GM23338 (cell line): ENCODE data around the gene TXNDC12. TPM values are rescaled to one million over a fixed set of nuclear protein-coding genes. Genes with fewer than 3 reads are reported as not detected.

Experiments
- ATAC-seq: fragments of 200-7000 bp; cut with Tn5 transposase; 3 replicates; pipeline ENCODE4 v1.9.1; 2020
- DNase-seq: peaks from one replicate; pipeline ENCODE4 v3.0.0-alpha.2; 2015; ENCODE audit warnings: low spot score
- H2AFZ ChIP-seq: fragments of 200-600 bp; sonication (generic); 2 replicates; pipeline ENCODE4 v1.8.0; 2016; ENCODE audit warnings: antibody characterized with exemption, mild to moderate bottlenecking, moderate library complexity
- H3F3A ChIP-seq: fragments of 200-600 bp; sonication (generic); replicated peaks from 2 replicates; pipeline ENCODE4 v1.8.0; 2017; ENCODE audit warnings: antibody characterized with exemption, mixed run types, low read depth
- H3K27ac ChIP-seq: fragments of 200-600 bp; sonication (generic); 2 replicates; pipeline ENCODE4 v1.6.1; 2016; ENCODE audit warnings: low read depth
- H3K27me3 ChIP-seq: fragments of 200-600 bp; sonication (generic); 2 replicates; pipeline ENCODE4 v1.8.0; 2016; ENCODE audit warnings: mild to moderate bottlenecking, mixed run types, moderate library complexity; ENCODE audit not compliant: insufficient read depth
- H3K36me3 ChIP-seq: fragments of 200-600 bp; sonication (generic); 2 replicates; pipeline ENCODE4 v1.8.0; 2016; ENCODE audit warnings: mild to moderate bottlenecking; ENCODE audit not compliant: insufficient read depth
- H3K4me1 ChIP-seq: fragments of 200-600 bp; sonication (generic); 2 replicates; pipeline ENCODE4 v1.8.0; 2016; ENCODE audit warnings: mild to moderate bottlenecking, moderate library complexity; ENCODE audit not compliant: insufficient read depth
- H3K4me2 ChIP-seq: fragments of 200-600 bp; sonication (generic); 2 replicates; pipeline ENCODE4 v1.7.1; 2017; ENCODE audit warnings: mixed run types
- H3K4me3 ChIP-seq: fragments of 200-600 bp; sonication (generic); 2 replicates; pipeline ENCODE4 v1.6.1; 2016; ENCODE audit warnings: mixed run types
- H3K79me2 ChIP-seq: fragments of 200-600 bp; sonication (generic); replicated peaks from 2 replicates; pipeline ENCODE4 v1.8.0; 2017; ENCODE audit warnings: mild to moderate bottlenecking; ENCODE audit not compliant: insufficient read depth
- H3K9me2 ChIP-seq: fragments of 200-600 bp; sonication (generic); 2 replicates; pipeline ENCODE4 v1.8.0; 2017; ENCODE audit not compliant: insufficient read depth
- H4K20me1 ChIP-seq: fragments of 200-600 bp; sonication (generic); replicated peaks from 2 replicates; pipeline ENCODE4 v1.8.0; 2017; ENCODE audit warnings: mild to moderate bottlenecking; ENCODE audit not compliant: insufficient read depth
- H3K27ac Mint-ChIP-seq: 2 replicates; pipeline ENCODE4 v1.8.0; 2020; ENCODE audit warnings: inconsistent platforms, mild to moderate bottlenecking, moderate library complexity, mixed read lengths
- H3K27me3 Mint-ChIP-seq: 3 replicates; pipeline ENCODE4 v1.8.0; 2022; ENCODE audit warnings: low read depth, mild to moderate bottlenecking, moderate library complexity, mixed read lengths, inconsistent platforms; ENCODE audit not compliant: insufficient read depth, poor library complexity
- H3K36me3 Mint-ChIP-seq: 3 replicates; pipeline ENCODE4 v1.8.0; 2021; ENCODE audit warnings: low read depth, mild to moderate bottlenecking, inconsistent platforms, moderate library complexity, mixed read lengths
- H3K4me1 Mint-ChIP-seq: 3 replicates; pipeline ENCODE4 v1.8.0; 2020; ENCODE audit warnings: mild to moderate bottlenecking, inconsistent platforms, mixed read lengths
- H3K4me3 Mint-ChIP-seq: 3 replicates; pipeline ENCODE4 v1.8.0; 2021; ENCODE audit warnings: moderate library complexity, mild to moderate bottlenecking, inconsistent platforms, mixed read lengths
- H3K9me3 Mint-ChIP-seq: 3 replicates; pipeline ENCODE4 v1.8.0; 2020; ENCODE audit warnings: moderate library complexity, mild to moderate bottlenecking, inconsistent platforms, mixed read lengths
- JUNB ChIP-seq: IDR thresholded peaks from one replicate; pipeline ENCODE4 v1.6.1; 2016; ENCODE audit warnings: antibody characterized with exemption; ENCODE audit not compliant: unreplicated experiment
- ZNF462 ChIP-seq: fragments of 250-450 bp; sonication (Bioruptor Pico); IDR thresholded peaks from 2 replicates; pipeline ENCODE4 v1.5.0; 2020; ENCODE audit warnings: mild to moderate bottlenecking, moderate library complexity
- polyA plus RNA-seq: library from polyadenylated mRNA; unstranded; fragments of >200 nt; fragmentation: Nextera tagmentation; extraction: Ambion mirVana; gene quantifications from 2 replicates; pipeline ENCODE4 v1.2.1, GENCODE V29; 2016
- total RNA-seq: library from RNA; depleted of rRNA; stranded (reverse); fragments of >200 nt; shearing (Covaris generic); gene quantifications from 2 replicates; pipeline ENCODE4 v1.2.3, GENCODE V29; 2014
- TF ChIP-seq, protein P1 (sequence below): IDR thresholded peaks from one replicate; pipeline ENCODE4 v1.6.1; 2018; ENCODE audit warnings: antibody characterized with exemption; ENCODE audit not compliant: unreplicated experiment

Gene TXNDC12
- total and polyA plus RNA-seq, 2 experiments from 2014 or later: 68.9 to 88.2 TPM

GRCh38 chr1:51988254-51988653 lies 66.7 kb downstream of the TXNDC12 start:
- Histone ChIP-seq H3K36me3 (no peaks in the 10 kb centered on the region), H3K9me2 (no peaks in the 10 kb centered on the region), H3K27me3 (no peaks in the 10 kb centered on the region), H3F3A (no peaks in the 10 kb centered on the region), H3K27ac (no peak overlapping the region), H3K4me1 (peaks cover 13% of the 10 kb centered on the region), H3K4me2 (no peak overlapping the region), H4K20me1 (peaks cover 8% of the 10 kb centered on the region; the same call in 1 of the 2 replicates), H3K4me3 (no peak overlapping the region), H3K79me2 (peaks cover 45% of the 10 kb centered on the region), H2AFZ (no peak overlapping the region)
- ATAC-seq: no peak
- Mint-ChIP-seq H3K4me1 (peaks cover 23% of the 10 kb centered on the region), H3K4me3 (peak overlapping the region; percentile 85; the same call in 1 of the 3 replicates), H3K27me3 (peaks cover 6% of the 10 kb centered on the region), H3K9me3 (no peaks in the 10 kb centered on the region), H3K36me3 (peaks cover 8% of the 10 kb centered on the region; the same call in 1 of the 3 replicates), H3K27ac (no peak overlapping the region)
- TF ChIP-seq, protein P1, sequence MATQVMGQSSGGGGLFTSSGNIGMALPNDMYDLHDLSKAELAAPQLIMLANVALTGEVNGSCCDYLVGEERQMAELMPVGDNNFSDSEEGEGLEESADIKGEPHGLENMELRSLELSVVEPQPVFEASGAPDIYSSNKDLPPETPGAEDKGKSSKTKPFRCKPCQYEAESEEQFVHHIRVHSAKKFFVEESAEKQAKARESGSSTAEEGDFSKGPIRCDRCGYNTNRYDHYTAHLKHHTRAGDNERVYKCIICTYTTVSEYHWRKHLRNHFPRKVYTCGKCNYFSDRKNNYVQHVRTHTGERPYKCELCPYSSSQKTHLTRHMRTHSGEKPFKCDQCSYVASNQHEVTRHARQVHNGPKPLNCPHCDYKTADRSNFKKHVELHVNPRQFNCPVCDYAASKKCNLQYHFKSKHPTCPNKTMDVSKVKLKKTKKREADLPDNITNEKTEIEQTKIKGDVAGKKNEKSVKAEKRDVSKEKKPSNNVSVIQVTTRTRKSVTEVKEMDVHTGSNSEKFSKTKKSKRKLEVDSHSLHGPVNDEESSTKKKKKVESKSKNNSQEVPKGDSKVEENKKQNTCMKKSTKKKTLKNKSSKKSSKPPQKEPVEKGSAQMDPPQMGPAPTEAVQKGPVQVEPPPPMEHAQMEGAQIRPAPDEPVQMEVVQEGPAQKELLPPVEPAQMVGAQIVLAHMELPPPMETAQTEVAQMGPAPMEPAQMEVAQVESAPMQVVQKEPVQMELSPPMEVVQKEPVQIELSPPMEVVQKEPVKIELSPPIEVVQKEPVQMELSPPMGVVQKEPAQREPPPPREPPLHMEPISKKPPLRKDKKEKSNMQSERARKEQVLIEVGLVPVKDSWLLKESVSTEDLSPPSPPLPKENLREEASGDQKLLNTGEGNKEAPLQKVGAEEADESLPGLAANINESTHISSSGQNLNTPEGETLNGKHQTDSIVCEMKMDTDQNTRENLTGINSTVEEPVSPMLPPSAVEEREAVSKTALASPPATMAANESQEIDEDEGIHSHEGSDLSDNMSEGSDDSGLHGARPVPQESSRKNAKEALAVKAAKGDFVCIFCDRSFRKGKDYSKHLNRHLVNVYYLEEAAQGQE: no peak
- TF ChIP-seq ZNF462 (CRISPR knock-in tag) (no peak), JUNB (no peak)
- DNase-seq: no peak
